Measurements from ENCODE around the gene SPDYC. TPM values are rescaled to one million over a fixed set of nuclear protein-coding genes. Genes with fewer than 3 reads are reported as not detected.
A peak's percentile ranks its signal among the peaks of the same experiment; 100 is the strongest.

SPDYC gene
- total RNA-seq, 1 donor from 2014 or later, result not detected

DNA sequence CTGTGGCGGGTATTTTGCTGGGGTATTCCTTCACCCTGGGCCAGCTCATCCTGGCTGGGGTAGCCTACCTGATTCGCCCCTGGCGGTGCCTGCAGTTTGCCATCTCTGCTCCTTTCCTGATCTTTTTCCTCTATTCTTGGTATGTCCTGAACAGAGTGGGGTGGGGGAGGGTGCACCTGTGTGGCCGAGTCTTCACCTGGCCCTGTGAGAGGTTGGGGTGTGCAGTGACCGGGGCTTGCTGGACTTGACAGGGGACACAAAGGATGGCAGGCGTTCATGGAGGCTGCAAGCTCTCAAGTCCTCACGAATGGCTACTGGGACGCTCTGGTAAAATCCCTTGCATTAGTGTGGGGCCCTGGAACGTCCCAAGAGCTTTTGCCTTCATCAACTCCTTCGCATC lies 51.0 kb downstream of the SPDYC start:
- no peak for TF ChIP-seq CTCF (IDR thresholded peaks at IDR 0.05; ENCODE audit: unreplicated experiment)
- no peaks in the 10 kb centered on the region for H3K9me3 Mint-ChIP-seq (ENCODE audit: unreplicated experiment)
- no peak for DNase-seq (ENCODE audit: low spot score)
- H3K36me3 Mint-ChIP-seq (ENCODE audit: low read depth, unreplicated experiment), result no peaks in the 10 kb centered on the region
- H3K4me3 Mint-ChIP-seq (ENCODE audit: unreplicated experiment), result no peak overlapping the region
- H3K4me1 Mint-ChIP-seq (ENCODE audit: unreplicated experiment), result peaks cover 32% of the 10 kb centered on the region
- no peak overlapping the region for H3K27ac Mint-ChIP-seq (ENCODE audit: unreplicated experiment)
- peaks cover 1% of the 10 kb centered on the region for H3K27me3 Mint-ChIP-seq (ENCODE audit: unreplicated experiment)

Small RNAs within 50 kb of the gene (microRNA-seq; reads per million reads assigned to microRNA genes)
- 1.3 reads per million, percentile 19 among the genes with 10 or more reads in this experiment for gene MIR6751 (ENCODE audit: unreplicated experiment)

Other genes with a start within 250 kb of the SPDYC start
- gene PPP2R5B, start 245.5 kb upstream of the SPDYC start, total RNA-seq (ENCODE audit: unreplicated experiment), result 13.3 TPM
- not detected for gene GPHA2, start 234.3 kb upstream of the SPDYC start, total RNA-seq (ENCODE audit: unreplicated experiment)
- gene MAJIN, start 198.1 kb upstream of the SPDYC start, total RNA-seq (ENCODE audit: unreplicated experiment), result not detected
- not detected for gene BATF2, start 173.3 kb upstream of the SPDYC start, total RNA-seq (ENCODE audit: unreplicated experiment)
- gene ARL2, start 156.1 kb upstream of the SPDYC start, total RNA-seq (ENCODE audit: unreplicated experiment), result 66.4 TPM
- 19.4 TPM for gene SNX15, start 142.8 kb upstream of the SPDYC start, total RNA-seq (ENCODE audit: unreplicated experiment)
- 4.8 TPM for gene SAC3D1, start 129.0 kb upstream of the SPDYC start, total RNA-seq (ENCODE audit: unreplicated experiment)
- gene NAALADL1, start 111.7 kb upstream of the SPDYC start, total RNA-seq (ENCODE audit: unreplicated experiment), result not detected
- 14.8 TPM for gene CDCA5, start 86.2 kb upstream of the SPDYC start, total RNA-seq (ENCODE audit: unreplicated experiment)
- 25.9 TPM for gene ZFPL1, start 86.0 kb upstream of the SPDYC start, total RNA-seq (ENCODE audit: unreplicated experiment)
- gene VPS51, start 74.0 kb upstream of the SPDYC start, total RNA-seq (ENCODE audit: unreplicated experiment), result 161 TPM
- 35.6 TPM for gene TM7SF2, start 58.4 kb upstream of the SPDYC start, total RNA-seq (ENCODE audit: unreplicated experiment)
- 6.0 TPM for gene ZNHIT2, start 52.5 kb upstream of the SPDYC start, total RNA-seq (ENCODE audit: unreplicated experiment)
- gene FAU, start 48.1 kb upstream of the SPDYC start, total RNA-seq (ENCODE audit: unreplicated experiment), result 998 TPM
- gene MRPL49, start 47.9 kb upstream of the SPDYC start, total RNA-seq (ENCODE audit: unreplicated experiment), result 40.2 TPM
- 32.2 TPM for gene SYVN1, start 35.7 kb upstream of the SPDYC start, total RNA-seq (ENCODE audit: unreplicated experiment)
- 148 TPM for gene CAPN1, start 11.7 kb downstream of the SPDYC start, total RNA-seq (ENCODE audit: unreplicated experiment)
- gene POLA2, start 91.7 kb downstream of the SPDYC start, total RNA-seq (ENCODE audit: unreplicated experiment), result 17.9 TPM
- 37.7 TPM for gene CDC42EP2, start 144.6 kb downstream of the SPDYC start, total RNA-seq (ENCODE audit: unreplicated experiment)
- gene DPF2, start 163.6 kb downstream of the SPDYC start, total RNA-seq (ENCODE audit: unreplicated experiment), result 77.6 TPM
- 0.44 TPM for gene TIGD3, start 184.5 kb downstream of the SPDYC start, total RNA-seq (ENCODE audit: unreplicated experiment)
- 3.3 TPM for gene SLC25A45, start 212.4 kb downstream of the SPDYC start, total RNA-seq (ENCODE audit: unreplicated experiment)
- 76.0 TPM for gene FRMD8, start 216.4 kb downstream of the SPDYC start, total RNA-seq (ENCODE audit: unreplicated experiment)